ENCODE results near the gene LRRC4C. TPM values are rescaled to one million over a fixed set of nuclear protein-coding genes. Genes with fewer than 3 reads are reported as not detected.

Gene LRRC4C
- total and polyA plus RNA-seq, 10 of the 15 experiments (the other 5 are each of a cell fraction or from before 2014, with no cell fraction given) = 1.5 TPM; not detected in 9

DNA sequence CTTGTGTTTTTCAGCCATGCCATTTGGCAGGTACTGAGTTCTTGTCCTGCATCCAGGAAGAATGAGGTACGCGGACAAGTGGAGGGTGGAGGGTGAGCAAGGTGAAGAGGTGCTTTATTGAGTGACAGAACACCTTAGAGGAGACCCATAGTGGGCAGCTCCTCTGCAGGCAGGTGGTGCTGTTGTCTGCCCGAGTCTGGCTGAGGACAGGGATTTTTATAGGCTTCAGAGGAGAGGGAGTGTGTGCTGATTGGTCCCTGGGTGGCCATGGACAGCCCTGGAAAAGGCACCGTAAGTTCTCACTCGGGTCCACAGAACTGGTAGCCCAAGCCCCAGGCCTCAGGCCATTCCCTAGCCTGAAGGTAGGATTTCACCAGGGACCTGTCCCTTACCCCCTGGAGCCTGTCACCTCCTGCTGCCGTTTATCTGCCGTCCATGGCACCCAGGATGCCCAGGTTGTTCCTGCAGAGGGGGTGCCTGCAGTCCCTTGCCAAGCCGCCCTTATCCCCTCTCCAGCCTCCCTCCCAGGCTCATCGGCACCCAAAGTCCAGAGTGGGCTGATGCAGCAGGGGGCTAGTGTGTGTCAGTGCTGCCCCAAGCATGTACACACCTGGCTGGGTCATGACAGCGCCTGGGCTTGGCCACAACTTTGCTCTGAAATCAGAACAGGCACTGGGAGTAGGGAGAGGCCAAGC lies 213.6 kb downstream of the LRRC4C start:
- no peak overlapping the region for H2AFZ ChIP-seq (ENCODE audit: control insufficient read depth, low read depth, low read length)
- H3K27me3 ChIP-seq (replicated peaks in 1 of 2; ENCODE audit: control insufficient read depth in 2 of 2, insufficient read depth in 2 of 2, low read length in 1 of 2) = no peaks in the 10 kb centered on the region
- DNase-seq (ENCODE audit: low read depth, low spot score) (no peak), ATAC-seq (peak; percentile 73), FAIRE-seq (no peak)
- H4K20me1 ChIP-seq (ENCODE audit: control insufficient read depth, insufficient read depth) = no peaks in the 10 kb centered on the region
- no peak overlapping the region for H3K9ac ChIP-seq (ENCODE audit: control insufficient read depth, insufficient read depth, low read length)
- POLR2A ChIA-PET = no interaction called here
- TF ChIP-seq NFIC (IDR thresholded peaks at IDR 0.05; ENCODE audit: low read depth, low read length) (no peak), MTA3 (IDR thresholded peaks at IDR 0.05; ENCODE audit: borderline replicate concordance, low read length) (no peak), SMC3 (IDR thresholded peaks at IDR 0.05; ENCODE audit: borderline replicate concordance, low read length) (peak; percentile 34; the same call in 1 of the 2 replicates), RAD21 (IDR thresholded peaks at IDR 0.05; ENCODE audit: insufficient read depth, low read depth, low read length) (peak; percentile 30; the same call in 1 of the 2 replicates), CTCF (IDR thresholded peaks at IDR 0.05 in 2 of 3, conservative IDR thresholded peaks at IDR 0.05 in 1 of 3; ENCODE audit: control insufficient read depth in 2 of 3, extremely low read depth in 1 of 3, insufficient read depth in 1 of 3, low read depth in 3 of 3, low read length in 3 of 3) (peak in 2 of 3 experiments; percentile 16 to 35; a peak in 3 of 6 replicates), RELB (IDR thresholded peaks at IDR 0.05; ENCODE audit: low read depth) (no peak), RUNX3 (IDR thresholded peaks at IDR 0.05; ENCODE audit: low read length) (no peak), SPI1 (IDR thresholded peaks at IDR 0.05; ENCODE audit: borderline replicate concordance, insufficient read depth, low read depth, low read length) (no peak)
- TF ChIP-seq, protein P1, sequence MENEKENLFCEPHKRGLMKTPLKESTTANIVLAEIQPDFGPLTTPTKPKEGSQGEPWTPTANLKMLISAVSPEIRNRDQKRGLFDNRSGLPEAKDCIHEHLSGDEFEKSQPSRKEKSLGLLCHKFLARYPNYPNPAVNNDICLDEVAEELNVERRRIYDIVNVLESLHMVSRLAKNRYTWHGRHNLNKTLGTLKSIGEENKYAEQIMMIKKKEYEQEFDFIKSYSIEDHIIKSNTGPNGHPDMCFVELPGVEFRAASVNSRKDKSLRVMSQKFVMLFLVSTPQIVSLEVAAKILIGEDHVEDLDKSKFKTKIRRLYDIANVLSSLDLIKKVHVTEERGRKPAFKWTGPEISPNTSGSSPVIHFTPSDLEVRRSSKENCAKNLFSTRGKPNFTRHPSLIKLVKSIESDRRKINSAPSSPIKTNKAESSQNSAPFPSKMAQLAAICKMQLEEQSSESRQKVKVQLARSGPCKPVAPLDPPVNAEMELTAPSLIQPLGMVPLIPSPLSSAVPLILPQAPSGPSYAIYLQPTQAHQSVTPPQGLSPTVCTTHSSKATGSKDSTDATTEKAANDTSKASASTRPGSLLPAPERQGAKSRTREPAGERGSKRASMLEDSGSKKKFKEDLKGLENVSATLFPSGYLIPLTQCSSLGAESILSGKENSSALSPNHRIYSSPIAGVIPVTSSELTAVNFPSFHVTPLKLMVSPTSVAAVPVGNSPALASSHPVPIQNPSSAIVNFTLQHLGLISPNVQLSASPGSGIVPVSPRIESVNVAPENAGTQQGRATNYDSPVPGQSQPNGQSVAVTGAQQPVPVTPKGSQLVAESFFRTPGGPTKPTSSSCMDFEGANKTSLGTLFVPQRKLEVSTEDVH (IDR thresholded peaks at IDR 0.05; ENCODE audit: low read depth, partially characterized antibody) = no peak
- H3K4me1 ChIP-seq (ENCODE audit: control insufficient read depth, insufficient read depth, low read length) = no peaks in the 10 kb centered on the region
- in situ Hi-C loops (cut with MboI) = no loop called here
- H3K36me3 ChIP-seq (ENCODE audit: control insufficient read depth in 2 of 2, insufficient read depth in 2 of 2, low read length in 1 of 2) = no peaks in the 10 kb centered on the region
- 42% methylated on average over 10 of the region's 10 CpGs for whole genome bisulfite sequencing (ENCODE audit: insufficient coverage, insufficient replicate concordance, low lambda C conversion rate, missing lambda C conversion rate)
- no peak overlapping the region for H3K27ac ChIP-seq (ENCODE audit: control insufficient read depth, insufficient read depth)
- RAD21 ChIA-PET (ENCODE audit: unreplicated experiment) = interaction anchor here (1.1 to 2.3 kb wide), 2 partner anchors 64 to 185 kb away, joined by 3 to 12 read pairs; no protein-coding TSS in a partner anchor
- SMC1A ChIA-PET (ENCODE audit: uncharacterized antibody, unreplicated experiment) = interaction anchor here (1.1 kb wide), 2 partner anchors 10 to 185 kb away, joined by 3 to 4 read pairs; no protein-coding TSS in a partner anchor
- no peaks in the 10 kb centered on the region for H3K9me3 ChIP-seq (replicated peaks; ENCODE audit: control insufficient read depth, insufficient read depth, low read length)
- H3K4me2 ChIP-seq (ENCODE audit: control insufficient read depth, insufficient read depth) = no peak overlapping the region
- CTCF ChIA-PET = interaction anchor here (0.9 to 1.4 kb wide), 4 partner anchors 22 to 187 kb away, joined by 3 to 5 read pairs (median 3); no protein-coding TSS in a partner anchor
- H3K4me3 ChIP-seq = no peak overlapping the region
- no peaks in the 10 kb centered on the region for H3K79me2 ChIP-seq (ENCODE audit: control insufficient read depth, insufficient read depth, low read length)
- intact Hi-C loops (cut with micrococcal nuclease; ENCODE audit: unreplicated experiment) = loop anchor here (2.0 kb wide), 1 partner anchor 185 kb away; no protein-coding TSS in a partner anchor
- no TSS peak for BruUV-seq (replicated peaks)
